ENCODE results near the gene CDK2.

DNA sequence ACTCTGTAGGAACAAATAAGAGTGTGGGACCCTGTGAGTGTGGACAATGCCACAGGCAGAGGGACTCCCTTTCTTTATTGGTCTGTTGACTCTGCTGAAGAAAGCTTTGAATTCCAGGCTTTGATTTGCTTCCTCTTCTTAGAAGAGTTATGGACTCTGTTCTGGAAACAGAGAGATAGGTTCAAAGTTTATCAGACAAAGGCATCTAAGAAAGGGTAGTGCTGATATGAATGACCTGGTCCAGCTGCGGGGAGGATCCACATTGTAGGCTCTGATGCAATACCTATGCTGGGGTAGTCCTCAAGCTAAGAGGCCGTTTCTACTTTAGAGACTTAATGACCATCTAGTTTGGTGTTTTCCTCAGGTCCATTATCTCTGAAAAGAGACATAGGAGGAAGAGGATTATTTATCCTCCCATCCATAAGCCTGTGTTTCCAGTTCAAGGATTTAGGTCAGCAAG is 43.5 kb downstream of the CDK2 start:
- TF ChIP-seq, protein P1, sequence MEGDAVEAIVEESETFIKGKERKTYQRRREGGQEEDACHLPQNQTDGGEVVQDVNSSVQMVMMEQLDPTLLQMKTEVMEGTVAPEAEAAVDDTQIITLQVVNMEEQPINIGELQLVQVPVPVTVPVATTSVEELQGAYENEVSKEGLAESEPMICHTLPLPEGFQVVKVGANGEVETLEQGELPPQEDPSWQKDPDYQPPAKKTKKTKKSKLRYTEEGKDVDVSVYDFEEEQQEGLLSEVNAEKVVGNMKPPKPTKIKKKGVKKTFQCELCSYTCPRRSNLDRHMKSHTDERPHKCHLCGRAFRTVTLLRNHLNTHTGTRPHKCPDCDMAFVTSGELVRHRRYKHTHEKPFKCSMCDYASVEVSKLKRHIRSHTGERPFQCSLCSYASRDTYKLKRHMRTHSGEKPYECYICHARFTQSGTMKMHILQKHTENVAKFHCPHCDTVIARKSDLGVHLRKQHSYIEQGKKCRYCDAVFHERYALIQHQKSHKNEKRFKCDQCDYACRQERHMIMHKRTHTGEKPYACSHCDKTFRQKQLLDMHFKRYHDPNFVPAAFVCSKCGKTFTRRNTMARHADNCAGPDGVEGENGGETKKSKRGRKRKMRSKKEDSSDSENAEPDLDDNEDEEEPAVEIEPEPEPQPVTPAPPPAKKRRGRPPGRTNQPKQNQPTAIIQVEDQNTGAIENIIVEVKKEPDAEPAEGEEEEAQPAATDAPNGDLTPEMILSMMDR (IDR thresholded peaks at IDR 0.05), result no peak
- TF ChIP-seq EP300 (IDR thresholded peaks at IDR 0.05), result no peak

Data from ovary (tissue), 3 donors.